ENCODE results near the gene MEX3A.
A peak's percentile ranks its signal among the peaks of the same experiment; 100 is the strongest.
"Not testable (repeated sequence)": the region's sequence is repeated elsewhere in the genome, so short reads cannot be mapped to it uniquely, and the experiment has no call there.

MEX3A gene

DNA sequence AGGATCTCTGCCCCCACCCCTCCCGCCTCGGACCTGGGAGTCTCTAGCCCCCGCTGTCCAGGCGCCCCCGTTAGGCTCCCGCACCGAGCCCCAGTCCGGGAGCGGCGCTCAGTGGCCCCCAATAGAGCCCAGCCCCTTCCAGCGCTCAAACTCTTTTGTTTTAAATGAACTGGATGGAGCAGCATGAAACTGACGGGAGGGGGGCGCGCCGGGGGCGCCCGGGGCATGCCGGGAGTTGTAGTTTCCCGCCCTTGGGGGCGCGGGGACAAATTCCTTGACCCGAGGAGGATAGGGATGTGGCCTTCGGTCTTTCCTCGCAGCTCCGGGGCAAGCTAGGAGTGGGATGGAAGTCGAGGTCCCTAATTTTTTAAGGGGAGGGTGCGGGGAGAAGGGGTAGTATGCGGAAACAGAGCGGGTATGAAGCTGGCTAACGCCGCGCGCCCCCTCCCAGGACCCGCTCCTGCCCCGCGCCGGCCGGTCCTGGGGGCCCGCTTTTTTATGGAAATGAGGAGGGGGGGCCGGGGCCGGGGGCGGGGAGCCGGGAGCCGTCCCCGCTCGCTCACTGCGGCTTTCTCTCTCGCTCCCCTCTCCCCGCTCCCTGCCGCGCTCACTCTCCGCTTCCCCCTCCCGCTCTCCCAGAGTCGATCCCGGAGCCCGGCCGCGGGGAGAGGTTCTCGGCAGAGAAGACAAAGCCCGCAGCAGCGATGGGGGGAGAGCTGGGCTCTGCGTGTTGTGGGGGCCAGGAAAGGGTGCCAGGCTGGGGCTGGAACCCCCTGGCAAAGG, at the start of gene MEX3A:
Gene MEX3A, minus strand, starts transcription at position 157 of the 783 bp plus-strand sequence. CDS start 467 bp downstream, outside the sequence.
- TF ChIP-seq ZNF274 (IDR thresholded peaks at IDR 0.05; ENCODE audit: low read depth, low read length) = no peak
- H3K4me3 ChIP-seq (ENCODE audit: low read length) = peak within 1 kb of the TSS; percentile 72

DNA sequence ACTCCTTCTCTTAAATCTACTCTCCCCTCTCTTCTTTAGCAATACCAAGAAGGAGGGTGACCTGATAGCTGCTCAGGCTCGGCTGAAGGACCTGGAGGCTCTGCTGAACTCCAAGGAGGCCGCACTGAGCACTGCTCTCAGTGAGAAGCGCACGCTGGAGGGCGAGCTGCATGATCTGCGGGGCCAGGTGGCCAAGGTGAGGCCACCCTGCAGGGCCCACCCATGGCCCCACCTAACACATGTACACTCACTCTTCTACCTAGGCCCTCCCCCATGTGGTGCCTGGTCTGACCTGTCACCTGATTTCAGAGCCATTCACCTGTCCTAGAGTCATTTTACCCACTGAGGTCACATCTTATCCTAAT, 48.3 kb upstream of the MEX3A start:
- no peak overlapping the region for H3K4me3 ChIP-seq (ENCODE audit: low read length)
- no peak for TF ChIP-seq ZNF274 (IDR thresholded peaks at IDR 0.05; ENCODE audit: low read depth, low read length)

- no peak overlapping the region for H3K4me3 ChIP-seq (ENCODE audit: low read length)
- TF ChIP-seq ZNF274 (IDR thresholded peaks at IDR 0.05; ENCODE audit: low read depth, low read length) = no peak
Observed at GRCh38 chr1:156129687-156130577, 47.7 kb upstream of the MEX3A start.

DNA sequence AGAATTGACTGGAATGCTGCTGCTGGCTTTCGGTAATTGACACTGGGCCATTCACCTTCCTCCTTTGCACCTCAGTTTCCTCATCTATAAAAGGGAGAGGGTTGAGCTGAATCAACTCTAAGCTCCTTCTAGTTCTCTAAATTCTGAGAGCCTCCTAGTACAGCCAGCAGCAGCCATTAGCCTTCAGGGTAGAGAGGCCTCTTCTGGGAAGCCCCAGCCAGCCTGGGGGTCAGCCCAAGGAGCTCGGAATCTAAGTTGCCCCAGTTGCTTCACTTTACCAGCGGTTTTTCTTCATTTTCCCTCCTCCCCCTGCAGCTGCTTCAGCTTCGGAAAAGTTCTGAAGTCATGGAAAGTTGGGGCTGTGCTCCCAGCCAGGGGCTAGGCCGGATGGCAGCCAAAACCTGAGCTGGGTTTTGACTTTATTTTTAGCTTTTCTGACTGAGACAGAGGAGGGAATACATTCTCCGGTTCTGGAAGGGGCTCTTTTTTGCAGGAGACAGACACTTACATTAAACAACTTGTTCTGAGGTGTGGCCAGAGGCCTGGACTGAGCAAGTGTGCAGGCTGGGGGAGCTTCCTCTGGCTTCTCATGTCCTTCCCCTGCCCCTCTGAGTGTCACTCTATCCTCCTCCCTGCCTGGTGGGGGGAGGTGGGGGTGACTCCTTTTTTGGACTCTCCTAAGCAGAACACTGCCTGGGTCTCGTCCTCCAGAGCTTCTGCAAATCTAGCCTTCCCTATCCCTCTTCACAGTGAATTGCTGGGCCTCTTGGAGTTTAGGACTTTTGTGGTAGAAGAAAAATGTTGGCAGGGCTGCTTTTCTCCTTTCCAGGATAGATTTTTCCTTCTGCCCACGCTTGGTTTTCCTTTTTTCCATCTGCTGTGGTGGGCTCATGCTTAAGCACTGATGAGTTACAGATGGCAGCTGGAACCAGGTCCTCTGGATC, 46.7 kb upstream of the MEX3A start:
- no peak overlapping the region for H3K4me3 ChIP-seq (ENCODE audit: low read length)
- no peak for TF ChIP-seq ZNF274 (IDR thresholded peaks at IDR 0.05; ENCODE audit: low read depth, low read length)

DNA sequence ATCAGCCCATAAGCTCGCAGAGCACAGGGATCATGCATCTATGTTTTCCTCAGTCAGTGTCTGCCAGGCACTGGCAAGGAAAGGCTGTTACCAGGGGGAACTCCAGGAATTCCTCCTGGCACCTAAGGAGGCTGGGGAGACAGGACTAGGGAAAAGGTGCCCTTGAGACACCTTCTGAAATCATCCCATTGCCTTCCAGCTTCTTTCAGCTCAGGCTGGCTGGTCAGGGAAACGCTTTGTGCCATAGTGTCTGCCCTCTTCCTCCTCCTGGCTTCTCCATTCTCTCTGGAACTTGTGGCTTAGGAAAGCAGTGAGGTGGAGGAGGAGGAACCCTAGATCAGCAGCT, 46.0 kb upstream of the MEX3A start:
- H3K4me3 ChIP-seq (ENCODE audit: low read length) = no peak overlapping the region
- TF ChIP-seq ZNF274 (IDR thresholded peaks at IDR 0.05; ENCODE audit: low read depth, low read length) = no peak

DNA sequence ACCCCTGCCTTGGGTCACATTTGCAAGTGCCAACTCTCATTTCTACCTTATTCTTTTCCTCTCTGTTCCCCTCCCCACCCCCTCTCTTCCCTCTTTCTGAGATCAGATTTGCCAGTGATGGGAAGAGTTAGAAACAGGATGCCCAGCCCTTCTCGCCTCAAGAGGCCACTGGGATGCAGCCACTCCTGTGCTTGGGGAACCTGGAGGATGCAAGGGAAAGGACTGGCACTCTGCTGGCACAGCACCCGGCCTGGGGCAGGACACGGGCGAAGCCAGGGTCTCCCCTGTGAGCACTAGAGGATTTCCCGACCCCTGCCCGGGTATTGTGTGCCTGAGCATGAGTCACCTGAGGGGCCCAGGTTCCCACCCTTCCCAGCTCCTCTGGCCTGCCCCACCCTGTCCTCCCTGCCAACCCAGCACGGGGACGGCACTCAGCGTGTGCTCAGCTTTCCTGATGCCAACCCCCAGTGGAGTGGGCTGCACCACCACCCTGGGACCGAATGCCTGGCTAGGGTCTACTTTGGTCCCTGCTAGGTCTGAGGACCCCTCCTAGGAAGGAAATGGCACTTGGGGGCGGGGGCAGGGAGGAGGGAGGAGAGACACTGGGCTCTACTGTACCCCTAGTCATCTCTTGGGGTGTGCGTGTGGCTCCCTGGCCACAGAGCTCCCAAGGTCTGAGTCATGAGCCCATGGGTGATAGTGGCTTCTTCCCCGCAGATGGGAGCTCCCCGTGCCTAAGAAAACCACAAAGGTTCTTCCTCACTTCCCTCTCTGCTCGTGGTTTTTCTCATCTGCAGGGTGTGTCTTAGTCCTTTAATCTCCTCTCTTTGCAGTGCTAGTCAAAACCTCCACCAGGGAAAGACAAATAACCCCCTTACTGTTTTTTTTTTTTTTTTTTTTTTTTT, 44.6 kb upstream of the MEX3A start:
- no peak for TF ChIP-seq ZNF274 (IDR thresholded peaks at IDR 0.05; ENCODE audit: low read depth, low read length)
- H3K4me3 ChIP-seq (ENCODE audit: low read length) = peak overlapping the region; percentile 2; the same call in 1 of the 2 replicates

DNA sequence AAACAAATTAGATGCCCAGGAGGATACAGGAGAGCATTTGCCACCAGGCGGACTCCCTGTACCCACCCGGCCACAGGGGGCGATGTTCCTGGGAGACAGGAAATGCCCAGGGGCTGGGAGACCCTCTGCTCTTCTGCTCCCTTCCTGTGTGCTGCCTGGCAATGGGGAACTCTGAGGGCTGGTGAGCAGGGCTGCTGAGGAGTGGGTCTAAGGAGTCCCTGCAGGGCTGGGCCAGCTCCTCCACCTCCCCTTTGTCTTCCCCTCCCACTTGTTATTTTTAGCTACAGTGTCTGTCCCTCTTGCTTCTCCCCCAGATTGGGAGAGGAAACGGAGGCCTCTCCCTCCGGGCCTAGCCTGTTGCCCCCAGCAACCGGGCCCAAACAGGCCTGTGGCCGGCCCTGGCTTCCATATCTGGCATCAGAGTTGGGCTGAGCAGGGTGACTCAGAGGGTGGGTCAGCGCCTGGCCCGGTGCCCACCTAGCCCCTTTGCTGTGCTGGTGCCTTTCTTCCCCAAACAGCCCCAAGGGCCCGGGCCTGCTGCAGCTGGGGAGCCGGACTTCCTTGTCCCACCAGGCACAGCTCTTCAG, 43.9 kb upstream of the MEX3A start:
- TF ChIP-seq ZNF274 (IDR thresholded peaks at IDR 0.05; ENCODE audit: low read depth, low read length) = no peak
- H3K4me3 ChIP-seq (ENCODE audit: low read length) = peak overlapping the region; percentile 2; the same call in 1 of the 2 replicates

DNA sequence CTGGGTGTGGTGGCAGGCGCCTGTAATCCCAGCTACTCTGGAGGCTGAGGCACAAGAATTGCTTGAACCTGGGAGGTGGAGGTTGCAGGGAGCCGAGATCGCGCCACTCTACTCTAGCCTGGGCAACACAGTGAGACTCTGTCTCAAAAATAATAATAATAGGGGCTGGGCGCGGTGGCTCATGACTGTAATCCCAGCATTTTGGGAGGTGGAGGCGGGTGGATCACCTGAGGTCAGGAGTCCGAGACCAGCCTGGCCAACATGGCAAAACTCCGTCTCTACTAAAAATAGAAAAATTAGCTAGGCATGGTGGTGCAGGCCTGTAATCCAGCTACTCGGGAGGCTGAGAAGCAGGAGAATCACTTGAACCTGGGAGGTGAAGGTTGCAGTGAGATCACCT, 43.3 kb upstream of the MEX3A start:
- not testable (repeated sequence) for H3K4me3 ChIP-seq (ENCODE audit: low read length)

- H3K4me3 ChIP-seq (ENCODE audit: low read length) = no peak overlapping the region
- no peak for TF ChIP-seq ZNF274 (IDR thresholded peaks at IDR 0.05; ENCODE audit: low read depth, low read length)
Observed at GRCh38 chr1:156124557-156125483, 42.6 kb upstream of the MEX3A start.

DNA sequence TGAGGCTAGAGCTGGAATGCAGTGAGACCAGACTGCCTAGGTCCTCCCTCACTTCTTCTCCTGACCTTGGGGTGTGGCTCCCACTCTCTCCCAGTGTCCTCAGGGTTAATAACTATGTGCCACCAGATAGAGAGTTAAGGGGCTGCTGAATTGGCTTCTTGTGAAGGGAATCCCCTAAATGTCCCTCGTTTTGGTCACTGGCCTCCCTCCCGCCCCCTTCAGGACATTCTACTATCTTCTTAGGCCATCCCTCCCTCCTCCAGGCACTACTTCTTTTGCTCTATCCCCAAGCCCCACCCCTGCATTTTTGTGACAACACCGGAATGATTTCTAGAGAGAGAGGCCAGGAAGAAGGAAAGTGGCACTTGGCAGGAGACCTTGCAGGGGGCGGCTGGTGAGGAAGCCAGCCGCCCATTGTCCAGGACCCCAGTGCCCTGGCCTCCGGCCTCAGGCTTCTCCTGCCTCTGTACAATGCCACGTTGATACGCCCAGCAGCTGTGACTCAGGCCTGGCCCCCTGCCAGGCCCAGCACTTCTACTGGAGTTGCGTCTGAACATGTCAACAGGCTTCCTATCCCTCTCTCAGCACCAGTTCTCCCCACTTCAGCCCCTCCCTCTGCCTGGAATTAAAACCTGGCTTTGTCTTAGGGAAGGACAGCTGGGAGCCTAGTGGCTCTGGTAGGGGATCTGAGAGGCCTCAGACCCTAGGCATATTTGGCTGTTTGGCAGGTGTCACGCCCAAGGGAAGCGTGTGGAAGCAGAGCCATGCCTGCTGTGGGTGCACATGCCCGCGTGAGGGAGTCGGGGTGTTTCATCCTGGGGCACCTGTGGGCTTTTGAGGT, 41.3 kb upstream of the MEX3A start:
- no peak overlapping the region for H3K4me3 ChIP-seq (ENCODE audit: low read length)

More for the DNA sequence above, 41.3 kb upstream of the MEX3A start:
- TF ChIP-seq ZNF274 (IDR thresholded peaks at IDR 0.05; ENCODE audit: low read depth, low read length) = no peak
